HUDEP-2 (cell line): ENCODE data around the gene TMEM53.

Source experiments
- DNase-seq, 76 experiments: peaks; one replicate each; lab custom pipeline; 2025; ENCODE audit not compliant: unreplicated experiment in 76 of 76; lab: John Stamatoyannopoulos, UW

TMEM53 gene

GRCh38 chr1:44634606-44635189 is 39.6 kb downstream of the TMEM53 start:
- no peak for DNase-seq

- peak in 40 of 76 experiments; percentile 4 to 59 (median 34) for DNase-seq
These were observed 41.7 kb downstream of the TMEM53 start for GRCh38 chr1:44632598-44632997.

DNA sequence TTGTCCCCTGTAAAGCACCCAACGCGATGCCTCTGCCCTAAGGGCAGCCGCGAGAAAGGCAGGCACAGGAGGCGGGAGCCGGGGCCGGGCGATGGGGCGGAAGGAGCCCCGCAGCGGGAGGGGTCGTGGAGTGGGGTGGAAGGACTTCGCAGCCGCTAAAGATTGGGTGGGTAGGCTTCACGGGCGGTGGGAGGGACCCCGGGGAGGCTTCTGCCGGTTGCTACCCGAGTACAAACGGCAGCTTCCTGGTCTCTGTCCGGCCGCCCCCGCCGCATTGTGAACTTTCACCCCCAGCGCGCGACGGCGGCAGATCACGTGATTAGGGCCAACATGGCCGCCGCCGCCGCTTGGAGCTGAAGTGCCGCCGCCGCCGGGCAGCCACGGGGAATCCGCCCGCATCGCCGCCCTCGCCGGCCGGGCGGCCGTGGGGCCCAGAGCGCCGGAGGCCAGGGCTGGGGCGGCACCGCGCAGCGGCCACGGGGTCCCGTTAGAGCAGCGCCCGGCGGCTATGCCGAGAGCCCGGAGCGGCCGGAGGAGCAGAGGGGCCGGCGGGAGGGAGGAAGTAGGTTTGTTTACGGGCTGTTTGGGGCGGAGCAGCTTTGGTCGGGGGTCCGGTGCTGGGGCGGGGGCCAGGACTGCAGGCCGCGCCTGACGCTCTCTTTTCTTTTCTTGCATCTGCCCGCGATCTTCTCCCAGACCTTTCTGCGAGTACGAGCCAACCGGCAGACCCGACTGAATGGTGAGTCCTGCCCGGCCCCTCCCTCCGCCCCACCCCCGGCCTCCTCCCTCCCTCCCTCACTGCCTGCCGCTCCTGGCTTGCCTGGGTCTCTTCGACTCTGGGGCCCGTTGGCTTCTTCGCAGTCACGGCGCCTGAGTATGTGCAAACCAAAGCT is 42.4 kb downstream of the TMEM53 start:
- peak in 75 of 76 experiments; percentile 39 to 93 (median 79) for DNase-seq

DNA sequence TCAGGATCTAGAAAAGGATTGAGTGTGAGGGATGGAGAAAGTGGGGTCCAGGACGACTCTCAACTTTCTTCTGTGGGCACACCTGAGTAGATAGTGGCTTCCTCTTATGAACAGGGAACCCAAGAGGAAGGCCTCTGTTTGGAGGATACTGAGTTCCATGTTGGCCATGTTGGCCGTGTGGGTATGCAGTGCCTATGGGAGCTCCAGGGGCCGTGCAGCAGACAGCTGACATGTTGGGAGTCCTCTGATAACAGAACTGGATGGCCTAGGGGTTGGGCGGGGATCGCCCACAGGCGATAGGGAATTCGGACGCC is 43.0 kb downstream of the TMEM53 start:
- DNase-seq, result peak in 7 of 76 experiments; percentile 39 to 78 (median 50)

DNA sequence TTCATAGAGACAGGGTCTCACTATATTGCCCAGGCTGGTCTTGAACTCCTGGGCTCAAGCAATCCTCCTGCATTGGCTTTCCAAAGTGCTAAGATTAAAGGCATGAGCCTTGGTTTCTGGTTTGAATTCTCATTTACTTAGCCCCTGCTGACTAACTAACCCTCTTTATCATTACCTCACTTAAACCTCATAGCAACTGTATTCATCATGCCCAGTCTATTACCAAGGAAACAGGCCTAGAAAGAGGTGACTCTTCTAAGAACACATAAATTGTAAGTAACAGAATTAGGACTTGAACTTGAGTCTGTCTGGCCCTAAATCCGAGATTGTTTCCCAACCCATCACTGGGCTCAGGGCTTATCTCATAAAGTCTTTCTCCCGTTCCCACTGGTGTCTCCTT is 44.2 kb downstream of the TMEM53 start:
- no peak for DNase-seq

- DNase-seq, result peak in 1 of 76 experiments; percentile 18
These were observed 45.1 kb downstream of the TMEM53 start for GRCh38 chr1:44628962-44629756.

DNA sequence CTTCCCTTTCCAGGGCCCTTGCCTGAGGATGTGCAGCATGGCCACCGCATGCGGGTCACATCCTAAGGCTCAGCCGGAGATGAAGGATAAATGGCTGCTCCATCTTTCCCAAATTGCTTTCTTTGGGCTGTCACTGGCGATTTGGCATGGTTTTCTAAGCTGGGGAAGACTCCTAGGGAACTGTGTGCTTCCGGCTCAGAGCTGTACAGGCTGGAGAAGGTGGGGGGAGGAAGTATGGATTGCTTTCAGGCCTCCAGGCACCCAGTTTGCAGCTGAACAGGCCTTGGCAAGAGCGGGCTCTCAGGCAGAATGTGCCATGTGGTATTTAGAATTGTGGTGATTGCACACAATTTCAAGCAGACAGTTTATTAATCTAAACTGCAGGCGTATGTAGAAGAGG is 48.9 kb downstream of the TMEM53 start:
- DNase-seq, result no peak

GRCh38 chr1:44624268-44624901 is 49.9 kb downstream of the TMEM53 start:
- DNase-seq, result no peak

DNA sequence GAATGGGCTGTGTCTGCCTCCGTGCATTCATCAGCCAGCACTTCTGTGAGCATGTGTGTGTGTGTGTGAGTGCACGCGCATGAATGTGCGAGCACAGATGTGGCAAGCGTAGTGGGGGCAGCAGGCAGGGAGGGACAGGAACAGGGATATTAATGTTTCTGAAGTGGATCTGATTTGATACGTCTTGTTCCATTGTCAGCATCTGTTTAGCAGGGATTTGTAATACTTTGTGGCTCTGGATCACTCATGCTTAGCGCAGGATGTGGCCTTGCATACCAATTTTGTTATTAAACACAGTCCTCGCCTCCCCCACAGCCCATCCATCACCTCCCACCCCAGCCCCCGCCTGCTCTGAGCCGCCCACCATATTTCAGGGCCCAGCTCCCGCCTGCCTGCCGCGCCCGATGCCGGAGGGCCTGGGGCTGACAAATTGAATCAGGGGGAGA is 52.4 kb downstream of the TMEM53 start:
- no peak for DNase-seq

DNA sequence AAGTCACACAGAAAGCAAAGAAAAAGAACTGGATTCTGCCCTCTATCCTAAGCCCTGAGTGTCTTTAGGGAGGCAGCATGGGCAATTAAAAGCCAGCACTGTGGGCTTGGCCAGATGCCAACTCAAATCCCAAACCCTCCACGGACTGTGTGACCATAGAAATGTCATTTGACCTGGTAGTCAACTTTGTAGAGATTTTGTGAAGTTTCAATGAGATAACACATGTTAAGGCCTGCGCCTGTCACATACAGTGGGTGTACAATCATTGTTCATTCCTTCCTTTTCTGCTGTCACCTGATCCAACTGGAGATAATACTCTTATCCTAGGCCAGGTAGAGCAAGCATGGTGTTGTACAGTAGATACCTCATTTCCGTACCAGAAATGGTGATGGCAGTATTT is 54.2 kb downstream of the TMEM53 start:
- DNase-seq, result peak in 1 of 76 experiments; percentile 11

DNA sequence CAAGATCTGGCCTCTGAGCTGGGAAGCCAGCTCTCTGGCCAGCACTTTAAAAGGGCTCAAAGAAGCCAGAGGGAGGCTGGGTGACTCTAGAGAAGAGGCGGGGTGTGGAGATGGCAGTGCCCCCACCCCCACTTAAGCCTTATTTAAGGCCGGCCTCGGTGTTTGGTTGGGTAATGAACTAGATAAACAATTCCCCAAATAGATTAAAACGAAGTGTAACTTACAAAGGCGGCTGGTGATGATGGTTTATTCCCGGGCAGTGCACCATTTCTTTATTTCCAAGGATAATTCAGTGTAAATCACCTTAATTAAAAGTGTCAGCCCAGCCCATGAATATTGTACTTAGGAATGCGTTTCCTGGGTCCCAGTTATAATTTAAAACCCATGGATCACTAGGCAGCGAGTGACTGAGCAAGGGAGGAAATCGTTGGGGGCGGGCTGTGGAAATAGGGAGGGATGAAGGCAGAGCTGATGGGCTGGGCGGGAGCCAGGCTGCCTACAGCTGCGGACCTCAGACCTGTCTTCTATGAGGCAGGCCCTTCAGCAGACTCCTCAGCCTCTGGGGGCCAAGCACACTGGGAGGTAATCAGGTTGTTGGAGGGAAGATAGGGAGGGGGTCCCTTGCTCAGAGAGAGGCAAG is 54.9 kb downstream of the TMEM53 start:
- no peak for DNase-seq

GRCh38 chr1:44617703-44618029 is 56.6 kb downstream of the TMEM53 start:
- no peak for DNase-seq

- no peak for DNase-seq
These were observed 57.1 kb downstream of the TMEM53 start for GRCh38 chr1:44616991-44617702.

- DNase-seq, result no peak
These were observed 57.8 kb downstream of the TMEM53 start for GRCh38 chr1:44616284-44616990.

DNA sequence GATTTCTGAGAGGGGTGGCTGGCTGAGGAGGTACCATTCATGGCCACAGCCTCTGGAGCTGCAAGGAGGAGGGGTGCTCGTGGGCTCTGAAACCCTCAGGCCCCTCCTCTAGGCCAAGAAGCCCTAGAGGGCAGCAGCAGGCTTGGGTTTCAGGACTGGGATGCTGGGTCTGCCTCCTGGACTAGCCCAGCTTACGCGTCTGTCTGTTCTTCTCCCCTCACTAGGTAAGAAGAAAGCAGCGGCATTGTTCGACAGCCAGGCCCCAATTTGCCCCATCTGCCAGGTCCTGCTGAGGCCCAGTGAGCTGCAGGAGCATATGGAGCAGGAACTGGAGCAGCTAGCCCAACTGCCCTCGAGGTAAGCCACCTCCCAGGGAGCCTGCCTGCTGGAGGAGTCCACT is 60.3 kb downstream of the TMEM53 start:
- DNase-seq, result no peak

DNA sequence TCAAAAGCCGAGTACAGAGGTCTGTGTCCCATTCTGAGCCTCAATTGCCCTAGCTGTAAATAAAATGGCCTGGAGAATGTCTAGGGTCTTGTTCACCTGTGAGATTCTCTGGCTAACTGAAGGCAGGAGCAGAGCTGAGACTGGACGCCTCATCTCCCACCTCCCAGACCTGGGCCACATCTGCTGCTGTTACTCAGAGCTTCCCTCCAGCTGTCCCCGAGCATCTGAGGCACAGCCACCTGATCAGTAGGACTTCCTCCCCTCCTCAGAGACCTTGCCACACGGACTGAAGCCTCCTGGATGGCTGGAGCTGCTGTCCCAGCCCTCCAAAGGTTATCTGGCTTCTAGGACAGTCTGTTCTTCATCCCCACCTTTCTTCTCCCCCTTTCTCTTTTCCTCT is 62.4 kb downstream of the TMEM53 start:
- no peak for DNase-seq

DNA sequence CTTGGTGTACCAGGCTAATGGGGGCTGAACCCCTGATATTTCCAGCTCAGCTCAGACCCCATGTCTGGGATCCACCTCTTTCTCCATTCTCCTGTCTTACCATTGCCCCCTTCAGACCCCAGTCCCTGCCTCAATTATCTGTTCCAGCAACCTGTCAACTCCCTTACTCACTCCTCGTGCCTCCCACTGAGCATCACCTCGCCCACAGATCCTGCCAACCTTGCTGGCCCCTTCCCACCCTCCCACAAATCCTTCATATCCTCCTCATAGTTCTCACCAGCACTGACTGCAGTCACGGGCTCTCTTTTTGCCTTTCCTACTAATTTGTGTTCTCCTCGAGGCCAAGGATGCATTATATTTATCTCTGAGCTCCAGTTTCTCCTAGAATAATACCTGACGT is 62.9 kb downstream of the TMEM53 start:
- DNase-seq, result no peak

- peak in 3 of 76 experiments; percentile 2 to 47 (median 28) for DNase-seq
These were observed 63.6 kb downstream of the TMEM53 start for GRCh38 chr1:44610527-44611148.
